Stimulated activated CD8-positive, alpha-beta memory T cell treated with anti-CD3 and anti-CD28 coated beads, Interleukin-15, amount 100 ng/mL, for 4 hours (primary cell): ENCODE data around the gene CHSY1.

Source experiments
- DNase-seq, 2 donors: peaks; one replicate each; pipeline ENCODE4 v3.0.0-alpha.2; 2020; ENCODE audit warnings: low read depth in 2 of 2

CHSY1 gene

GRCh38 chr15:101170568-101171350 is 81.1 kb downstream of the CHSY1 start:
- DNase-seq: no peak

- DNase-seq: no peak
Observed at GRCh38 chr15:101169495-101170071, 82.3 kb downstream of the CHSY1 start.

GRCh38 chr15:101168898-101169494 is 82.9 kb downstream of the CHSY1 start:
- DNase-seq: no peak

GRCh38 chr15:101168463-101168824 is 83.4 kb downstream of the CHSY1 start:
- DNase-seq: no peak

GRCh38 chr15:101167753-101168462 is 83.9 kb downstream of the CHSY1 start:
- peak; percentile 18 to 67 for DNase-seq

GRCh38 chr15:101167411-101167752 is 84.5 kb downstream of the CHSY1 start:
- DNase-seq: no peak

- DNase-seq: no peak
Observed at GRCh38 chr15:101165905-101166471, 85.9 kb downstream of the CHSY1 start.

- no peak for DNase-seq
Observed at GRCh38 chr15:101162701-101163483, 89.0 kb downstream of the CHSY1 start.

- no peak for DNase-seq
Observed at GRCh38 chr15:101161656-101162055, 90.2 kb downstream of the CHSY1 start.

- no peak for DNase-seq
Observed at GRCh38 chr15:101159936-101160815, 91.7 kb downstream of the CHSY1 start.

- DNase-seq: no peak
Observed at GRCh38 chr15:101159096-101159935, 92.5 kb downstream of the CHSY1 start.

- no peak for DNase-seq
Observed at GRCh38 chr15:101158166-101159095, 93.4 kb downstream of the CHSY1 start.

- DNase-seq: no peak
Observed at GRCh38 chr15:101157721-101158120, 94.1 kb downstream of the CHSY1 start.

GRCh38 chr15:101156509-101157159 is 95.2 kb downstream of the CHSY1 start:
- DNase-seq: no peak

GRCh38 chr15:101156061-101156460 is 95.8 kb downstream of the CHSY1 start:
- no peak for DNase-seq

- DNase-seq: no peak
Observed at GRCh38 chr15:101153801-101154656, 97.8 kb downstream of the CHSY1 start.

- no peak for DNase-seq
Observed at GRCh38 chr15:101152914-101153313, 98.9 kb downstream of the CHSY1 start.
